Cardiac muscle cell (in vitro differentiated cells and primary cell): Measurements from ENCODE around the gene PSTPIP1. TPM values are rescaled to one million over a fixed set of nuclear protein-coding genes. Genes with fewer than 3 reads are reported as not detected.

Source experiments
- DNase-seq, 2 donors: peaks; one replicate each; pipeline versions ENCODE4 v3.0.0 to v3.0.0-alpha.2; 2010 to 2017; ENCODE audit warnings: low read depth in 1 of 2, low spot score in 1 of 2
- H3K27ac ChIP-seq: fragments of 200-600 bp; sonication (generic); 2 replicates; pipeline ENCODE4 v1.5.1; 2016
- H3K27me3 ChIP-seq: fragments of 200-600 bp; sonication (generic); 2 replicates; pipeline ENCODE4 v1.6.0; 2016; ENCODE audit warnings: control low read depth
- H3K36me3 ChIP-seq: fragments of 200-600 bp; sonication (generic); 2 replicates; pipeline ENCODE4 v1.5.1; 2016; ENCODE audit warnings: control low read depth
- H3K4me1 ChIP-seq: fragments of 200-600 bp; sonication (generic); 2 replicates; pipeline ENCODE4 v1.8.1; 2017; ENCODE audit warnings: low read depth, mild to moderate bottlenecking, mixed run types
- H3K4me3 ChIP-seq: fragments of 200-600 bp; sonication (generic); 2 replicates; pipeline ENCODE4 v1.5.1; 2016; ENCODE audit warnings: mild to moderate bottlenecking
- H3K9me3 ChIP-seq: fragments of 200-600 bp; sonication (generic); 2 replicates; pipeline ENCODE4 v1.5.1; 2017; ENCODE audit warnings: low read depth, mild to moderate bottlenecking, control low read depth
- polyA plus RNA-seq: library from polyadenylated mRNA; unstranded; fragments of >200 nt; fragmentation: Nextera tagmentation; extraction: Ambion mirVana; gene quantifications from 2 replicates; pipeline ENCODE4 v1.2.1, GENCODE V29; 2016
- total RNA-seq: library from RNA; depleted of rRNA; stranded (reverse); fragments of >200 nt; gene quantifications from 2 replicates; pipeline ENCODE4 v1.2.3, GENCODE V29; 2016
- TF ChIP-seq, protein P1 (sequence below): IDR thresholded peaks from 2 replicates; pipeline ENCODE4 v1.5.1; 2012; ENCODE audit warnings: low read depth, mild to moderate bottlenecking, low read length

The PSTPIP1 gene
- total and polyA plus RNA-seq, 2 experiments from 2014 or later, result 0.26 to 0.63 TPM

- TF ChIP-seq, protein P1, sequence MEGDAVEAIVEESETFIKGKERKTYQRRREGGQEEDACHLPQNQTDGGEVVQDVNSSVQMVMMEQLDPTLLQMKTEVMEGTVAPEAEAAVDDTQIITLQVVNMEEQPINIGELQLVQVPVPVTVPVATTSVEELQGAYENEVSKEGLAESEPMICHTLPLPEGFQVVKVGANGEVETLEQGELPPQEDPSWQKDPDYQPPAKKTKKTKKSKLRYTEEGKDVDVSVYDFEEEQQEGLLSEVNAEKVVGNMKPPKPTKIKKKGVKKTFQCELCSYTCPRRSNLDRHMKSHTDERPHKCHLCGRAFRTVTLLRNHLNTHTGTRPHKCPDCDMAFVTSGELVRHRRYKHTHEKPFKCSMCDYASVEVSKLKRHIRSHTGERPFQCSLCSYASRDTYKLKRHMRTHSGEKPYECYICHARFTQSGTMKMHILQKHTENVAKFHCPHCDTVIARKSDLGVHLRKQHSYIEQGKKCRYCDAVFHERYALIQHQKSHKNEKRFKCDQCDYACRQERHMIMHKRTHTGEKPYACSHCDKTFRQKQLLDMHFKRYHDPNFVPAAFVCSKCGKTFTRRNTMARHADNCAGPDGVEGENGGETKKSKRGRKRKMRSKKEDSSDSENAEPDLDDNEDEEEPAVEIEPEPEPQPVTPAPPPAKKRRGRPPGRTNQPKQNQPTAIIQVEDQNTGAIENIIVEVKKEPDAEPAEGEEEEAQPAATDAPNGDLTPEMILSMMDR, result no peak
- no peaks in the 10 kb centered on the region for H3K4me1 ChIP-seq
Observed at GRCh38 chr15:76998663-76999285, 3.8 kb downstream of the PSTPIP1 start.

DNA sequence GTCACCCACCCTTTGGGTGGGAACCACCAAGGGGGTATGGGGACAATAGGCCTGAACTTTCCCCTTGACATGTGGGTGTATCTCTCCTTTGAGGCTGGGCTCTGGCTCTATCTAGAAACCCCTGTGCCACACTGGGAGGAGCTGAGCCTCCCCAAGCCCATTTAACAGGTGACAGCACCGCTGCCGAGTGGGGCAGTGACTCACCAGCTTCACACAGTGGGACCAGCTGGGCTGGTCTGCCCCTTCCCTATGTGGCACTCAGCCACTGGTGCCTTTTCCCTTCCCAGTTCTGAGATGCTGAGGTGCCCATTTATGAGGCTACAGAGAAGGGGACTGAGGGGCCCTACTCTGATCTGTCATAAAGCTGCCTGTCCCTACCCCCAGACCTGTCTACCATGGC is 5.1 kb downstream of the PSTPIP1 start:
- Histone ChIP-seq H3K4me3 (no peak overlapping the region), H3K36me3 (no peaks in the 10 kb centered on the region), H3K4me1 (no peaks in the 10 kb centered on the region), H3K9me3 (no peaks in the 10 kb centered on the region), H3K27ac (no peak overlapping the region), H3K27me3 (no peaks in the 10 kb centered on the region)
- no peak for DNase-seq
- TF ChIP-seq, protein P1, result no peak

More at GRCh38 chr15:76998663-76999285, 3.8 kb downstream of the PSTPIP1 start:
- Histone ChIP-seq H3K9me3 (no peaks in the 10 kb centered on the region), H3K4me3 (no peak overlapping the region), H3K36me3 (no peaks in the 10 kb centered on the region), H3K27ac (no peak overlapping the region), H3K27me3 (no peaks in the 10 kb centered on the region)
- no peak for DNase-seq

GRCh38 chr15:77001351-77001750 is 6.4 kb downstream of the PSTPIP1 start:
- no peaks in the 10 kb centered on the region for H3K4me1 ChIP-seq
- no peaks in the 10 kb centered on the region for H3K9me3 ChIP-seq
- no peak for DNase-seq
- no peak overlapping the region for H3K4me3 ChIP-seq
- no peaks in the 10 kb centered on the region for H3K36me3 ChIP-seq
- TF ChIP-seq, protein P1, result no peak
- no peak overlapping the region for H3K27ac ChIP-seq
- H3K27me3 ChIP-seq, result no peaks in the 10 kb centered on the region

DNA sequence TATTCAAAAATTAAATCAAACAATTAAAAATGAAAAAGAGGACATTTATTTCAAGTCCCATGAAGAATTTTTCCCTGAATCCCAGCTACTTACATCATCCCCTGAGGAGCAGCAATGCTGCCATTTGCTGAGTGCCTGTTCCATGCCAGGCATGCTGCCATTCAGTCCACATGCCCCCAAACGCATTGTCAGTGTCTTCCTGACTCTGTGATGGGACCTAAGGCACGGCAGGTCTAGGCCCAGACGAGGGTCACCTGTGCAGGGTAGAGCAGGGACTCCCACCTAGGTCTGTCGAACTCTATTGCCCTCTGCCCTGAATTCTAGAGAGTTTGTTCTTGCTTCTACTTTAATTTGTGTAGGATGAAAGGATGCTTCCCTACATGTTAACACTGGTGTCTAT is 7.0 kb downstream of the PSTPIP1 start:
- no peak for DNase-seq
- no peaks in the 10 kb centered on the region for H3K36me3 ChIP-seq
- H3K27ac ChIP-seq, result no peak overlapping the region
- no peak overlapping the region for H3K4me3 ChIP-seq
- TF ChIP-seq, protein P1, result no peak
- no peaks in the 10 kb centered on the region for H3K27me3 ChIP-seq
- no peaks in the 10 kb centered on the region for H3K9me3 ChIP-seq
- H3K4me1 ChIP-seq, result no peaks in the 10 kb centered on the region

GRCh38 chr15:77002436-77002835 is 7.5 kb downstream of the PSTPIP1 start:
- DNase-seq, result no peak

More at GRCh38 chr15:77002436-77002835, 7.5 kb downstream of the PSTPIP1 start:
- no peaks in the 10 kb centered on the region for H3K36me3 ChIP-seq
- H3K27me3 ChIP-seq, result no peaks in the 10 kb centered on the region
- H3K27ac ChIP-seq, result no peak overlapping the region
- no peaks in the 10 kb centered on the region for H3K4me1 ChIP-seq
- H3K9me3 ChIP-seq, result no peaks in the 10 kb centered on the region
- H3K4me3 ChIP-seq, result no peak overlapping the region
- TF ChIP-seq, protein P1, result no peak
